Muscle layer of duodenum (tissue), 2 donors: ENCODE results near the gene SCMH1.

Source experiments
- H3K27ac ChIP-seq: one replicate; pipeline ENCODE4 v1.7.0; 2013; ENCODE audit warnings: mild to moderate bottlenecking, low read length
- H3K27me3 ChIP-seq: one replicate; pipeline ENCODE4 v1.7.0; 2013; ENCODE audit warnings: low read depth, mild to moderate bottlenecking, control low read depth, low read length
- H3K36me3 ChIP-seq, 2 donors: one replicate each; pipeline ENCODE4 v1.7.0; 2013; ENCODE audit warnings: low read length in 2 of 2, control low read depth in 1 of 2, mild to moderate bottlenecking in 1 of 2; ENCODE audit not compliant: insufficient read depth in 2 of 2, control insufficient read depth in 1 of 2
- H3K4me1 ChIP-seq, 2 donors: one replicate each; pipeline ENCODE4 v1.7.0; 2013; ENCODE audit warnings: low read length in 2 of 2, mild to moderate bottlenecking in 2 of 2, control low read depth in 1 of 2, moderate library complexity in 1 of 2; ENCODE audit not compliant: insufficient read depth in 2 of 2, control insufficient read depth in 1 of 2
- H3K4me3 ChIP-seq, 2 donors: one replicate each; pipeline ENCODE4 v1.7.0; 2013; ENCODE audit warnings: low read length in 2 of 2, low read depth in 1 of 2, mild to moderate bottlenecking in 1 of 2
- H3K9me3 ChIP-seq, 2 donors: one replicate each; pipeline ENCODE4 v1.7.0; 2013; ENCODE audit warnings: low read length in 2 of 2, control low read depth in 1 of 2, mild to moderate bottlenecking in 1 of 2; ENCODE audit not compliant: control insufficient read depth in 1 of 2
- donor health status: healthy.

The SCMH1 gene

DNA sequence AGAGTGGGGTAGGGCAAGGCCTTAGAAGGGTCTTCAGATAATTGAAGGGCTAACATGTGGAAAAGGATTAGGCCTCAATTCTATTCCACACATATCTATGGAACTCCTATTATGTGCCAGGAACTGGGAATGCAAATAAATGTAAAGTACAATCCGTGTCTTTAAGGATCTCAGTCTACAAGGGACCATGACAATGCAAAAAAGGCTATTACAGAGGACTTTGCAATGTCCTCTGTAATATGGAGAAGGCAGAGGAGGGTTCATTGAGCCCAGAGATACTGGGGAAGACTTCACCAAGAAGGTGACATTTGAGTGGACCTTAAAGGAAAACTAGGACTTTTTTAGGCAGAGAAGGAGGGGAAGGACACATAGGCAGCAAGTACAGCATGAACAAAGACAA, 4.5 kb upstream of the SCMH1 start:
- Histone ChIP-seq H3K27me3 (no peaks in the 10 kb centered on the region), H3K36me3 (no peaks in the 10 kb centered on the region), H3K4me3 (no peak overlapping the region), H3K4me1 (peaks cover 0 to 16% of the 10 kb centered on the region in 2 donors), H3K9me3 (no peaks in the 10 kb centered on the region), H3K27ac (no peak overlapping the region)

GRCh38 chr1:41245659-41246058, 3.6 kb upstream of the SCMH1 start:
- Histone ChIP-seq H3K4me1 (peaks cover 0 to 19% of the 10 kb centered on the region in 2 donors), H3K27me3 (no peaks in the 10 kb centered on the region), H3K4me3 (no peak overlapping the region), H3K27ac (no peak overlapping the region), H3K9me3 (no peaks in the 10 kb centered on the region), H3K36me3 (no peaks in the 10 kb centered on the region)

- peak overlapping the region in 1 of 2 donors; percentile 51 for H3K4me3 ChIP-seq
- H3K9me3 ChIP-seq, result no peaks in the 10 kb centered on the region
- H3K36me3 ChIP-seq, result no peaks in the 10 kb centered on the region
- no peak overlapping the region for H3K27ac ChIP-seq
- peaks cover 0 to 28% of the 10 kb centered on the region in 2 donors for H3K4me1 ChIP-seq
- H3K27me3 ChIP-seq, result no peaks in the 10 kb centered on the region
Observed at GRCh38 chr1:41243079-41243385, 926 bp upstream of the SCMH1 start.

- Histone ChIP-seq H3K4me1 (peaks cover 0 to 30% of the 10 kb centered on the region in 2 donors), H3K4me3 (peak overlapping the region; percentile 35 to 51), H3K9me3 (no peaks in the 10 kb centered on the region), H3K27me3 (no peaks in the 10 kb centered on the region), H3K36me3 (no peaks in the 10 kb centered on the region), H3K27ac (no peak overlapping the region)
Observed at GRCh38 chr1:41242342-41243078, 404 bp upstream of the SCMH1 start.

GRCh38 chr1:41241354-41241748, 755 bp downstream of the SCMH1 start:
- H3K4me3 ChIP-seq, result peak overlapping the region; percentile 71 to 74
- H3K36me3 ChIP-seq, result no peaks in the 10 kb centered on the region
- H3K27me3 ChIP-seq, result no peaks in the 10 kb centered on the region
- H3K4me1 ChIP-seq, result peaks cover 0 to 27% of the 10 kb centered on the region in 2 donors
- H3K27ac ChIP-seq, result peak overlapping the region; percentile 87
- no peaks in the 10 kb centered on the region for H3K9me3 ChIP-seq

GRCh38 chr1:41240781-41241353, 1.2 kb downstream of the SCMH1 start:
- Histone ChIP-seq H3K4me3 (peak overlapping the region; percentile 71 to 74), H3K4me1 (peaks cover 0 to 22% of the 10 kb centered on the region in 2 donors), H3K27ac (peak overlapping the region; percentile 87), H3K36me3 (no peaks in the 10 kb centered on the region), H3K9me3 (no peaks in the 10 kb centered on the region), H3K27me3 (no peaks in the 10 kb centered on the region)

DNA sequence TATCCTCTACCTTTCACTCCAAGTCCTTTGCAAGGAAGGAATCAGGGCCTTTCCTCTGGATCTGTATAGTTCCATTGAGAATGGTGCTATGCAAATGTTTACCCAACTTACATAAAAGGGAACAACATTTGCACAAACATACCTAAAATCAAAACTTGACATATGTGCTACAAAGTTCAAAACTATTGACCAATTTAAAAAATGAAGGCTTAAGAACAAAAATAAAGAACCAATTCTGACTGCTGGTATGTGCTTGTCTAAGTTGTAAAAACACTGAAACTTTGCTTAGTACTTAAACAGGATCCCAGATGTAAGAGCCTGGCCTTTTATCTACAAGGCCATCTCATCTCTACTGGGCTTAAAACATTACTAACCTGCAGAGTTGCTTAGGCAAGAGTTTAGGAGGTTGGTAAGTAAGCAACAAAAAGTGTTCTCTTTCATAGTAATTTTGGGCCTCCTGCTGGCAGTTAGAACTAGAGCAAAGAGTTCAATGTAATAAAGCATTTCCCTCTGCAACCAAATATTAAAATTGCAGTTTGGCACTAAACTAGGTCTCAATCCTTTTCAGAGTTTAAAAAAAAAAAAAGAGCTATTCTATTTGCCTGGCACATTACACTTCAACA, 2.0 kb downstream of the SCMH1 start:
- Histone ChIP-seq H3K36me3 (no peaks in the 10 kb centered on the region), H3K9me3 (no peaks in the 10 kb centered on the region), H3K27me3 (no peaks in the 10 kb centered on the region), H3K4me3 (no peak overlapping the region), H3K27ac (no peak overlapping the region), H3K4me1 (peaks cover 0 to 16% of the 10 kb centered on the region in 2 donors)

DNA sequence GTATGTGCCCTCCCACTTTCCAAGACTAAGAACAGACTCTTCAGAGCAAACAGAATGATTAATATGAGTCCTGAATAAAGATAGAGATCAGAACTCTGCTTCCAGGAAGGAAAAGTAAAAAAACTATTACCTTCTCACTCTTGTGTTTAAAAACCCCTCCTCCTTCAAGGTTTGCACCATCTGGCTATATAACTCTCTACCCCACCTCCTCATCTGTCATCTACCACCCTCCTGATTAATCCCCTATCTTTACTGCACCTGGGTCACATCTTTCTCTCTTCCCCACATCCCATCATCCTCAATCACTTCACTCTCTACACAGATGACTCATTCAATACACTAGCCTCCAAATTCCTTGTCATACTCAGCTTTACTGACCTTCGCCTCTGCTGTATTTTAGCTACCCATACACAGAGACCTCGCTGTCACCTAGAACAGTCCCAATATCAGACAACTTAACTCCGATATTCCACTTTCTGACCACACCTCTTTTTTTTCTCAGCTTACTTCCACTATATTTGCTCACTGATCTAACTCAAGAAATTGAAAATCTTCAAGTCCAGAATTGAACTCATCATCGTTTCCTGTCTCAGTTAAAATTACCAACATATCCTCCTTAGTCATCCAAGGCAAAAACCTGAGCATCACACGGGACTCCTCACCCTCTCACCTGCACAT, 3.7 kb downstream of the SCMH1 start:
- Histone ChIP-seq H3K27ac (no peak overlapping the region), H3K27me3 (no peaks in the 10 kb centered on the region), H3K4me1 (peaks cover 0 to 13% of the 10 kb centered on the region in 2 donors), H3K36me3 (no peaks in the 10 kb centered on the region), H3K4me3 (no peak overlapping the region), H3K9me3 (no peaks in the 10 kb centered on the region)

- Histone ChIP-seq H3K4me3 (no peak overlapping the region), H3K27me3 (no peaks in the 10 kb centered on the region), H3K36me3 (no peaks in the 10 kb centered on the region), H3K27ac (no peak overlapping the region), H3K9me3 (no peaks in the 10 kb centered on the region), H3K4me1 (peaks cover 0 to 13% of the 10 kb centered on the region in 2 donors)
Observed at GRCh38 chr1:41236781-41237180, 5.3 kb downstream of the SCMH1 start.

- Histone ChIP-seq H3K4me3 (no peak overlapping the region), H3K36me3 (no peaks in the 10 kb centered on the region), H3K27me3 (no peaks in the 10 kb centered on the region), H3K4me1 (peaks cover 0 to 13% of the 10 kb centered on the region in 2 donors), H3K27ac (no peak overlapping the region), H3K9me3 (no peaks in the 10 kb centered on the region)
Observed at GRCh38 chr1:41235893-41236292, 6.2 kb downstream of the SCMH1 start.

DNA sequence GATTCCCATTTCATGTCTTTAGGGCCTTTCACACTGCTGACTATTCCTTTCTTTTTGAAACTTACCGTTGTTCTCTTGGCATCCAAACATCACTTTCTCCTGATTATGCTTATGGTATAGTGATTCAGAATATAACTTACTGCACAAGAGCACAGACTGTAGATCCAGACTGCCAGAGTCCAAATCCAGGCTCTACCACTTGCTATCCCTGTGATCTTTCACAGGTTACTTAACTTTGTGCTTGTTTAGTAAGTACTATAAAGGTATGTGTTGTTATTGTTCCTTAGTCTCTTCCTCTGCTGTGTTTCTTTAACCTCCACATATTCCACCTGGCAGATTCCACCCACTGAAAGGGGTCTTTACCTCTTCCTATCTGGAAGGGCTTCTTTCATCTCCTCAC, 8.4 kb downstream of the SCMH1 start:
- Histone ChIP-seq H3K4me1 (peaks cover 0 to 6% of the 10 kb centered on the region in 2 donors), H3K4me3 (no peak overlapping the region), H3K9me3 (no peaks in the 10 kb centered on the region), H3K27ac (no peak overlapping the region), H3K36me3 (no peaks in the 10 kb centered on the region), H3K27me3 (no peaks in the 10 kb centered on the region)
